ENCODE data around the gene FOXO1. TPM values are rescaled to one million over a fixed set of nuclear protein-coding genes. Genes with fewer than 3 reads are reported as not detected.

The FOXO1 gene
- total and polyA plus RNA-seq, 2 of the 13 experiments (the other 11 are each of a cell fraction or from before 2014, with no cell fraction given), result 8.1 to 13.1 TPM

DNA sequence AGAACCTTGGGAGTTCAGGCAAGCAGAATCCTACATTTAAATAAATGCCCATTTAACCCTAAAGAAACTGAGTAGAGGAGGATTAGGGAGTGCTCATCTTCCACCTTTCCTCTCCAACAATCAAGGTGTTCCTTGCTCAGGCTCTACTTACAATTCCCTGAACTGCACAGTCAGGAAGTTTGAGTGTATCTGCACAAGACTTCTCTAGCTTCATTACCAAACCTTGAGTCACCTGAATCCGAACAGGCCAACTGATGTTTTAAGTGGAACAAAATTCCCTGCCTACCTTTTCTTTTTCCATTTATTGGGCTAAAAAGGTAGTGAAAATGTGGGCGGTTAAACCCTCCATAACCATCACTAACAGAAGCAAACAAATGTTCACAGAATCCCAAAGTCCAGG is 78.3 kb downstream of the FOXO1 start:
- Histone ChIP-seq H3K9ac (ENCODE audit: insufficient read depth, low read depth, low read length) (no peak overlapping the region), H3K4me3 (replicated peaks in 1 of 3; ENCODE audit: insufficient read depth in 1 of 3, low read depth in 2 of 3, low read length in 3 of 3) (no peak overlapping the region), H3K79me2 (ENCODE audit: insufficient read depth, low read length) (peaks cover 99% of the 10 kb centered on the region), H3K27me3 (ENCODE audit: control insufficient read depth in 1 of 2, insufficient read depth in 2 of 2, low read length in 2 of 2) (no peaks in the 10 kb centered on the region), H3K9me3 (ENCODE audit: low read length) (peaks cover 10% of the 10 kb centered on the region), H3K4me1 (ENCODE audit: insufficient read depth, low read length) (peaks cover 67% of the 10 kb centered on the region), H4K20me1 (ENCODE audit: insufficient read depth, low read length) (peaks cover 73% of the 10 kb centered on the region), H3K27ac (ENCODE audit: extremely low read length, insufficient read depth, low read length) (no peak overlapping the region), H3K36me3 (replicated peaks in 1 of 2; ENCODE audit: control insufficient read depth in 1 of 2, insufficient read depth in 2 of 2, low read length in 2 of 2) (no peaks in the 10 kb centered on the region; a peak in 1 of 5 replicates), H2AFZ (ENCODE audit: low read length) (no peak overlapping the region), H3K4me2 (ENCODE audit: low read depth, low read length) (no peak overlapping the region)
- DNase-seq (ENCODE audit: low spot score) (no peak), FAIRE-seq (no peak), ATAC-seq (no peak)
- ChIA-PET CTCF (ENCODE audit: low intra/inter-chr PET ratio, low total read pairs) (no interaction called here), POLR2A (no interaction called here)
- intact Hi-C loops (cut with micrococcal nuclease; ENCODE audit: unreplicated experiment), result no loop called here
- TF ChIP-seq ZNF441 (CRISPR knock-in tag; IDR thresholded peaks at IDR 0.05; ENCODE audit: borderline replicate concordance) (no peak), ZFP37 (CRISPR knock-in tag; IDR thresholded peaks at IDR 0.05; ENCODE audit: borderline replicate concordance) (no peak), ZNF629 (CRISPR knock-in tag; conservative IDR thresholded peaks at IDR 0.05) (no peak), ZNF24 (IDR thresholded peaks at IDR 0.05) (no peak), FOSL1 (CRISPR knock-in tag; IDR thresholded peaks at IDR 0.05; ENCODE audit: borderline replicate concordance) (no peak), MBD4 (IDR thresholded peaks at IDR 0.05; ENCODE audit: borderline replicate concordance, low read length) (no peak), RARG (CRISPR knock-in tag; IDR thresholded peaks at IDR 0.05; ENCODE audit: low read depth) (no peak), ZFYVE20 (CRISPR knock-in tag; IDR thresholded peaks at IDR 0.05; ENCODE audit: borderline replicate concordance, low read depth) (no peak), LCORL (IDR thresholded peaks at IDR 0.05) (no peak), LCORL (CRISPR knock-in tag; IDR thresholded peaks at IDR 0.05) (no peak)
- TF ChIP-seq, protein P1, sequence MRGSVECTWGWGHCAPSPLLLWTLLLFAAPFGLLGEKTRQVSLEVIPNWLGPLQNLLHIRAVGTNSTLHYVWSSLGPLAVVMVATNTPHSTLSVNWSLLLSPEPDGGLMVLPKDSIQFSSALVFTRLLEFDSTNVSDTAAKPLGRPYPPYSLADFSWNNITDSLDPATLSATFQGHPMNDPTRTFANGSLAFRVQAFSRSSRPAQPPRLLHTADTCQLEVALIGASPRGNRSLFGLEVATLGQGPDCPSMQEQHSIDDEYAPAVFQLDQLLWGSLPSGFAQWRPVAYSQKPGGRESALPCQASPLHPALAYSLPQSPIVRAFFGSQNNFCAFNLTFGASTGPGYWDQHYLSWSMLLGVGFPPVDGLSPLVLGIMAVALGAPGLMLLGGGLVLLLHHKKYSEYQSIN (CRISPR knock-in tag; IDR thresholded peaks at IDR 0.05; ENCODE audit: borderline replicate concordance), result no peak
- no TSS peak for BruUV-seq (replicated peaks)
- WGBS (ENCODE audit: low lambda C conversion rate), result 95% methylated on average over 2 of the region's 2 CpGs
- in situ Hi-C loops (cut with HindIII; ENCODE audit: extremely low pct_ligation_motif_present, low pct_unique_long_range_greater_than_20kb), result no loop called here
